Activated T-helper 17 cell treated with anti-CD3 and anti-CD28 coated beads, Interleukin-2, amount 50 U/mL, for 72 hours (primary cell): ENCODE measurements around the gene PEX3. TPM values are rescaled to one million over a fixed set of nuclear protein-coding genes. Genes with fewer than 3 reads are reported as not detected.
A peak's percentile ranks its signal among the peaks of the same experiment; 100 is the strongest.

Source experiments
- ATAC-seq: fragments of 150-1000 bp; cut with Tn5 transposase; replicated peaks from 2 replicates; pipeline ENCODE4 v1.10.0; 2021; ENCODE audit warnings: mild to moderate bottlenecking, moderate library complexity
- H3K27ac Mint-ChIP-seq: one replicate; pipeline ENCODE4 v1.8.0; 2022; ENCODE audit warnings: mixed read lengths
- H3K27me3 Mint-ChIP-seq: one replicate; pipeline ENCODE4 v1.8.0; 2022; ENCODE audit warnings: mixed read lengths
- H3K36me3 Mint-ChIP-seq: one replicate; pipeline ENCODE4 v1.8.0; 2022; ENCODE audit warnings: low read depth, mild to moderate bottlenecking, mixed read lengths
- H3K4me1 Mint-ChIP-seq: one replicate; pipeline ENCODE4 v1.8.0; 2022; ENCODE audit warnings: mixed read lengths
- H3K4me3 Mint-ChIP-seq: one replicate; pipeline ENCODE4 v1.8.0; 2022; ENCODE audit warnings: mild to moderate bottlenecking, mixed read lengths
- H3K9me3 Mint-ChIP-seq: one replicate; pipeline ENCODE4 v1.8.0; 2022; ENCODE audit warnings: mixed read lengths
- total RNA-seq, 2 donors: library from RNA; stranded (reverse); gene quantifications; one replicate each; pipeline ENCODE4 v1.2.3, GENCODE V29; 2022

PEX3 gene
- total RNA-seq, 2 donors from 2014 or later, result 30.6 to 37.6 TPM

DNA sequence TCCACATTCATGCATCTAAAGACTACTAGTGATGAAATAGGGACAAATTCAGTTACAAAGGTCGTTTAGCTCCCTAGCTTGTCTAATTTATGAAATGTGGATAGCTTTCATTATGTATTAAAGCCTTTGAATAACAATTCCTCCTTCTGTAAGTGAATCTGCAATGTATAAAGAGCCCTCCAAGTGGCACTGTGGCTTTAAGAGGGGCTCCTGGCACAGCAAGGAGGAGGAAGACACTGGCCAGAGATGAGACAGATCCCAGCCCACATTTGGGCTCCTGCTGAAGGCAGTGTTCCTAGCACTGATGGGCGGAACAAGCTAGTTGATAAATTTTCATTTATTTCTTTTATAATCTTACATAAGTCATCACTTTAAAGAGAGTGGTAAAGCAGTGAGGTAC lies 78.5 kb downstream of the PEX3 start:
- no peaks in the 10 kb centered on the region for H3K27me3 Mint-ChIP-seq
- no peaks in the 10 kb centered on the region for H3K36me3 Mint-ChIP-seq
- no peaks in the 10 kb centered on the region for H3K9me3 Mint-ChIP-seq
- H3K4me3 Mint-ChIP-seq, result peak overlapping the region; percentile 82
- peaks cover 9% of the 10 kb centered on the region for H3K4me1 Mint-ChIP-seq
- H3K27ac Mint-ChIP-seq, result peak overlapping the region; percentile 70
- no peak for ATAC-seq

DNA sequence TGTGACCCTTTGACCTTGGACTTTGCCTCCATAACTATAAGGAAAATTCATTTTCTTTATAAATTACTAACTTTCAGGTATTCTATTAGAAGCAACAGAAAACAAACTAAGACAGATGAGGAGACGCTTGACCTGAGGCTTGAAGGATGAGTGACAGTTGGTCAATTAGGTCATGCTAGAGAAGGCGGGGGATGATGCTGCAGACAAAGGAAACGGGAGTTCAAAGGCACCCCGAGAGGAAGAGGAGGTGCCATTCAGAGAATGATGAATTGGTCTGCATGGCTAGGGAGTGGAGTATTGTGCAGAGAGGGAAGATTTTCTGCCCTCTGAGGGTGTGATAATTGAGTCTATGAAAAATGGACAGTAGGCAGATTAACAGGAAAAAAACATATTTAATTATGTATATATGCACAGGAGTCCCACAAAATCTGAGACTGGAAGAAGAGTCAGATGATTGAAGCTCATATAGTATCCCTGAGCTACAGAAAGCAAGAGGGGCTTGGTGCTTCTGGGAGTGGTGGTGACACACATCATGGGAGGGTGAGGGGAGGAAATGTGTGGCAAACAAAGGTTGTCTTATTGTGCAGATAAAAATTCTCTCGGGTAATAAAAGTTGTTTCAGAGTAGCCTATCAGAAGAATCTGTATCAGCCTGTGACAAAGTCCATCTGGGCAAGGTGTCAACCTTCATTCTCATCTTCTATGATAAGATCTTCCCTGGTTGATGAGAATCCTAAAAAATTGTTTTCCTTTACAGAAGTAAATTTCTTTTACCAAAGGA lies 81.3 kb downstream of the PEX3 start:
- no peak overlapping the region for H3K27ac Mint-ChIP-seq

DNA sequence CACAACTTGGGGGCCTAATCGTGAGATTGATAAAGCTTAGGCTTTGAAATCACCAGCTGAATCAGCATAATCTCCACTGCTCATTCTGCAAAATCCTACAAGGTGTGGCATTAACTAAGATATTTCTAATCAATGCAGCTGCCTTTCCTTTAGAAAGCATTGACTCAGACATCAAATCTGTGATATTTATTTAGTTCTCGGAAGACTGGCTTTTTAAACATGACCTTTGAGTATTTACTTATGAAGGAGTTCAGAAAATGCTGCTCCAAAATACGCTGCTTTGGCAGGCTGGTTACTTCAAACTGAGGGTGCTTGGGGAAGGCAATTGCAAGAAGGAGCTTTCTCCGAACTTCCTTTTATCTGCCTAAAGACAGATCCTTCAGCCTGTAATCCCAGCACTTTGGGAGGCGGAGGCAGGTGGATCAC lies 84.6 kb downstream of the PEX3 start:
- Mint-ChIP-seq H3K27me3 (no peaks in the 10 kb centered on the region), H3K9me3 (no peaks in the 10 kb centered on the region), H3K36me3 (no peaks in the 10 kb centered on the region), H3K4me1 (peaks cover 28% of the 10 kb centered on the region), H3K4me3 (peak overlapping the region; percentile 79), H3K27ac (no peak overlapping the region)
- no peak for ATAC-seq

More for the DNA sequence above, 81.3 kb downstream of the PEX3 start:
- peaks cover 21% of the 10 kb centered on the region for H3K4me1 Mint-ChIP-seq
- no peaks in the 10 kb centered on the region for H3K27me3 Mint-ChIP-seq
- peak; percentile 63 for ATAC-seq
- no peak overlapping the region for H3K4me3 Mint-ChIP-seq
- H3K36me3 Mint-ChIP-seq, result no peaks in the 10 kb centered on the region
- H3K9me3 Mint-ChIP-seq, result no peaks in the 10 kb centered on the region

DNA sequence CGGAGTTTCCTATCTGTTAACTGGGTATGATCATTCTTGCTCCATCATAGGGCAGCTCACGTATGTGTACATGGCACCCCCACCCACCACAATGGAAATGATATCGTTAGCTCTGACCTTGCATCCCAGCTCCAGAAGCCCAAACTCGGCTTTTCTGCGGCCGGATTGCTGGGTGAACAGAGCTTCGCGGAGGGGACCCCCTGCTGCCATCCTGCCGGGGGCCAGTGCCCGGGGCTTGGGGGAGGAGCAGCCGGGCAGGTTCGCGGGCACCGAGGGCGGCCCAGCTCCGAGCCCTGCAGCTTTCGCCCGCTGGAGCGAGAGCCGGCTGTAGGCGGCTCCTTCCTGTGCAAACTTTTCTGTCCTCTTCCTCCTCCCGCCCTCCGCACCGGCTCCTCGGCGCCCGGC lies 85.9 kb downstream of the PEX3 start:
- ATAC-seq, result peak; percentile 68
- Mint-ChIP-seq H3K4me3 (peak overlapping the region; percentile 79), H3K27me3 (no peaks in the 10 kb centered on the region), H3K4me1 (peaks cover 35% of the 10 kb centered on the region), H3K27ac (peak overlapping the region; percentile 74), H3K9me3 (no peaks in the 10 kb centered on the region), H3K36me3 (no peaks in the 10 kb centered on the region)

DNA sequence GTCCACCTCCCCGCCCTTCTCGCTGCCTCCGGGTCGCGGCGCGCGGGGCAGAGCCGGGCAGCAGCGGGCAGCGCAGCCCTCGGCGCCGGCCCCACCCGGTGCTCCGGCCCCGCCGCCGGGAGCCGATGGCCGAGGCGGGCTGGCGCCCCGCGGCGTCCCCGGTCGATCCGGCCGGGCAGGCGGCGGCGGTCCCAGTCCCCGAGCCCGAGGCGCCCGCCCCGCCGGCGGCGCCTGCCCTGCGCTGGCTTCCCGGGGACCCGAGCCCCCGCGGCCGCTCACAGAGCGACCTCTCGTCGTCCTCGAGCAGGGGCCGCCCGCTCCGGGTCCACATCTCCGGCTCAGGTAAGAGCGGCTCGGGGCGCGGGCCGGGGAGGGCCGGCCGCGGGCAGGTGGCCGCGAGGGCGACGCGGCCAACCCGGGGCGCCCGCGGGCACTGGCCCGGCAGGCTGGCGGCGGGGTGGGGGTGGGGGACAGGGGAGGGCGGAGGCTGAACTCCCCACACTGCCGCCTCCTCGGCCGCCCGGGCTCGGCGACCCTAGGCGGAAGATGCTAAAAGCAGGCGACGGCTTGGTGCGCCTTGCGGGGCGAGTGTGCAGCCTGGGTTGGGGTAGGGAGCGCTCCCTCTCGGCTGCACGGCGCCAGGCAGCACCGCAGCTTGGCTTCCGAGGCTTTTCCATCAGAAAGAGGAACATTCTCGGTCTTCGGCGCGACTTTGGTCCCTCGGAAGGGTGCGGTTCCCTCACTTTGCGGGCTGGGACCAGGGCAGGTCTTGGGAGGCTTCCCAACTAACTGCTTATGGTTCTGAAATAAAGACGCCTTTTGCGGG lies 86.5 kb downstream of the PEX3 start:
- peaks cover 41% of the 10 kb centered on the region for H3K4me1 Mint-ChIP-seq
- no peaks in the 10 kb centered on the region for H3K36me3 Mint-ChIP-seq
- H3K9me3 Mint-ChIP-seq, result no peaks in the 10 kb centered on the region
- peak; percentile 54 for ATAC-seq
- H3K27ac Mint-ChIP-seq, result peak overlapping the region; percentile 70
- no peaks in the 10 kb centered on the region for H3K27me3 Mint-ChIP-seq
- peak overlapping the region; percentile 88 for H3K4me3 Mint-ChIP-seq

DNA sequence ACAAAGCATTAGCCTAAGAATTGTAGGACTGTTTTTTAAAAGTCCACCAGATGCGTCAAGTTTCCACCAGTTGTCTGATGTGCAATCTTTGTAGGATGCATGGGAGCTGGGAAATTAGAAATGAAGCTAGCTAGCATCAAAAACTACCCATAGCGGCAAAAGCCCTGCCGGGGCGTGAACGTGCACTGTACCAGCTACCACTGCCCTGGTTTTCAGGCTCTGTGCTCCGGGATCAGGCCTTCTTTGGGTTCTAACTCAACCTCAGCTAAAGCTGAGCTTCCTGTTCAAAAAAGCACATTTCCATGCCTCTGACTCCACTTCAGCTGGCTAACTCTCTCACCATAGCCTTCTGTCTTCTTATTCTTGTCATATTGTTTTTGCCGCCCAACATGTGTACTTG lies 87.8 kb downstream of the PEX3 start:
- H3K36me3 Mint-ChIP-seq, result no peaks in the 10 kb centered on the region
- ATAC-seq, result no peak
- H3K4me3 Mint-ChIP-seq, result peak overlapping the region; percentile 88
- peak overlapping the region; percentile 70 for H3K27ac Mint-ChIP-seq
- H3K27me3 Mint-ChIP-seq, result no peaks in the 10 kb centered on the region
- H3K9me3 Mint-ChIP-seq, result no peaks in the 10 kb centered on the region
- H3K4me1 Mint-ChIP-seq, result peaks cover 54% of the 10 kb centered on the region

DNA sequence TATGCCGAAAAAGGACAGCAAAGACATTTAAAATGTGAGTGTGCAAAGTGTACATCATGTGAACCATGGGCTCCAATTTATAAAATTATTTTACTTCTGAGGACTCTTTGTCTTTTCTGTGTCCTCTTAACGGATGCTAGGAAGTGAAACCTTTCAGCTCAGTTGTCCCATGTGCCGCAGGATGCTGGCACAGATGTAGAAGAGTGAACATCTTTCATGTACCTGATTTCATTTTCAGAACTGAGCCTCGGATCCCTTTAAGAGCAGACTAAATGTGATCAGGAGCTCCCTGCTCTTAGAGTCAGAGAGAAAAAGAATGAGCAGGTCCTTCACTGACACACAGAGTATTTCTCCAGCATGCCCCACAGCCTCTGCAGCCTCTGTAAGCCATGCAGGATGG lies 88.5 kb downstream of the PEX3 start:
- H3K27ac Mint-ChIP-seq, result peak overlapping the region; percentile 70

DNA sequence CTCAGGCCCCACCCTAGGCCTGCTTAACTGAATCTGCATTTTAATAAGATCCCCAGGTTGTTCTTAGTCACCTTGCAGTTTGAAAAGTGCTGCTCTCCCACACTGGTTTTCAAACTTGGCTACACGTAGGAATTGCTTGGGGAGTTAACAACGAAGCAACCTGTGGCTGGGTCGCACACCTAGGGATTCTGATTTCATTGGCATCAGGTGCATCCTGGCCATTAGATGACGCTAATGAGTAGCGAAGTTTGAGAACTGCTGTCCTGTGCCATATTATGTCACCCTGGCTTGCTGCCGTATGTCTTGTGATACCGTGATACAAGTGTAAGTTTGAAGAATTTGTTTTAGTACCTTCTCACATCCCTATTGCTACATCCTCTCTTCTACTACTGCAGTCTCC lies 89.1 kb downstream of the PEX3 start:
- no peaks in the 10 kb centered on the region for H3K36me3 Mint-ChIP-seq
- H3K4me1 Mint-ChIP-seq, result peaks cover 62% of the 10 kb centered on the region
- H3K27ac Mint-ChIP-seq, result peak overlapping the region; percentile 70
- H3K27me3 Mint-ChIP-seq, result no peaks in the 10 kb centered on the region
- H3K4me3 Mint-ChIP-seq, result peak overlapping the region; percentile 88
- ATAC-seq, result peak; percentile 18
- no peaks in the 10 kb centered on the region for H3K9me3 Mint-ChIP-seq

More for the DNA sequence above, 88.5 kb downstream of the PEX3 start:
- H3K36me3 Mint-ChIP-seq, result no peaks in the 10 kb centered on the region
- H3K4me3 Mint-ChIP-seq, result peak overlapping the region; percentile 88
- H3K4me1 Mint-ChIP-seq, result peaks cover 58% of the 10 kb centered on the region
- H3K27me3 Mint-ChIP-seq, result no peaks in the 10 kb centered on the region
- ATAC-seq, result peak; percentile 33
- no peaks in the 10 kb centered on the region for H3K9me3 Mint-ChIP-seq

DNA sequence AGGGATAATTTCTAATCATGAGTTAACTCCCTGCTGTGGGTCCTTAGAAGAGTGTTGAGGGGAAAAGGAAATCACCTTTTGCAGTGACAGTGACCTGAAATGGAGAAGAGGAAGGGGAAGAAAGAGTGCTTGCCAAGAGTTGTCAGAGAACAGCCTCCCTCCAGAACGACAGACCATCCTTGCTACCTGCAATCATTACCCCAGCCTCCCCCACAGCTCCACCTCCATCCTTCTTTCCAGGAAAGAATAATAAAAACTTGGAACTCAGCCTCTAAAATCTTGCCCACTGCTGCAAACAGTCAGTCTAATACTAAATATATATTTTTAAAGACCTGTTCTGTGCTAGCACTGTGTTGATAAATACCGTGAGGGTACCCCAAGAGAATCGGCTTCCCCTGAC lies 89.6 kb downstream of the PEX3 start:
- H3K4me3 Mint-ChIP-seq, result peak overlapping the region; percentile 88
- H3K36me3 Mint-ChIP-seq, result no peaks in the 10 kb centered on the region
- no peaks in the 10 kb centered on the region for H3K27me3 Mint-ChIP-seq
- peaks cover 59% of the 10 kb centered on the region for H3K4me1 Mint-ChIP-seq
- peak overlapping the region; percentile 70 for H3K27ac Mint-ChIP-seq
- H3K9me3 Mint-ChIP-seq, result no peaks in the 10 kb centered on the region
- no peak for ATAC-seq

Other genes starting within 250 kb of the PEX3 start
- gene ADAT2, start 110 bp upstream of the PEX3 start, total RNA-seq, result 10 to 100 TPM; 20.8 to 32.6 TPM
- 10 to 100 TPM; 19.3 to 32.7 TPM for gene FUCA2, start 60.9 kb downstream of the PEX3 start, total RNA-seq
- gene PHACTR2, start 227.2 kb downstream of the PEX3 start, total RNA-seq, result 10 to 100 TPM; 32.5 to 33.7 TPM